ENCODE measurements around the gene UTY. TPM values are rescaled to one million over a fixed set of nuclear protein-coding genes. Genes with fewer than 3 reads are reported as not detected.
"Not testable (repeated sequence)": the region's sequence is repeated elsewhere in the genome, so short reads cannot be mapped to it uniquely, and the experiment has no call there.

UTY gene
- total RNA-seq, 1 experiment from 2014 or later = 5.9 TPM

DNA sequence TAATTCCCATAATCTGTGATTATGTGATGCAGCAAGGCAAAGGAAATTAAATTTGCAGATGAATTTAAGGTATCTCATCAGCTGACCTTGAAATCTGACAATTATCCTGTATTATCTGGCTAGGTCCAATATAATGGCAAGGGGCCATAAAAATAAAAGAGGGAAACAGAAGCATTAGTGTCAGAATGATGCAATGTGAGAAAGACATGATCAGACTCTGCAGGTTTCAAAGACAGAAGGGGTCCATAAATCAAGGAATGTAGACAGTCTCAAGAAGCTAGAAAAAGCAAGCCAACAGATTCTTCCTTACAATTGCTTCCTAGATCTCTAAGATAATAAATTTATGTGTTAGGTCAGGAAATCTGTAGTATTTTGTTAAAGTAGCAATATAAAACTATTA, 208.1 kb downstream of the UTY start (continued):
- TF ChIP-seq TCF7L2 (IDR thresholded peaks at IDR 0.05; ENCODE audit: borderline replicate concordance, extremely low read depth, insufficient read depth, insufficient read length) (no peak), MAX (IDR thresholded peaks at IDR 0.05) (no peak), SIN3A (IDR thresholded peaks at IDR 0.05; ENCODE audit: low read depth) (no peak), FOSL1 (IDR thresholded peaks at IDR 0.05; ENCODE audit: low read depth) (no peak), EZH2 (IDR thresholded peaks at IDR 0.05) (no peak), JUND (IDR thresholded peaks at IDR 0.05) (no peak), POLR2AphosphoS5 (IDR thresholded peaks at IDR 0.05; ENCODE audit: low read depth, low read length) (no peak)

GRCh38 chrY:13253941-13254440, 225.8 kb downstream of the UTY start:
- H3K4me2 ChIP-seq (ENCODE audit: low read length); H3K36me3 ChIP-seq (ENCODE audit: control insufficient read depth in 1 of 2, insufficient read depth in 2 of 2, low read length in 2 of 2); H3K9me2 ChIP-seq (ENCODE audit: insufficient read depth); H3K9ac ChIP-seq (ENCODE audit: low read length); H3K79me2 ChIP-seq (ENCODE audit: insufficient read depth, low read length); H3K27me3 ChIP-seq (ENCODE audit: insufficient read depth, low read length); H3K9me3 ChIP-seq (ENCODE audit: control insufficient read depth in 1 of 2, insufficient read depth in 1 of 2, low read depth in 1 of 2, low read length in 2 of 2); CTCF ChIA-PET; BruUV-seq (replicated peaks); H3K4me3 ChIP-seq (replicated peaks in 1 of 2; ENCODE audit: low read depth in 1 of 2, low read length in 2 of 2); intact Hi-C loops (cut with micrococcal nuclease); DNase-seq (ENCODE audit: low read depth, low spot score); ATAC-seq; POLR2A ChIA-PET; H2AFZ ChIP-seq (ENCODE audit: low read depth, low read length, poor library complexity, severe bottlenecking); H3K4me1 ChIP-seq (ENCODE audit: control insufficient read depth in 1 of 2, insufficient read depth in 2 of 2, low read length in 2 of 2); H3K27ac ChIP-seq (ENCODE audit: low read depth, low read length); RAD21 ChIA-PET (ENCODE audit: low non-redundant PET in 1 of 2, low total read pairs in 2 of 2, uncharacterized antibody in 2 of 2, unreplicated experiment in 2 of 2); H4K20me1 ChIP-seq (ENCODE audit: insufficient read depth): not testable (repeated sequence)

DNA sequence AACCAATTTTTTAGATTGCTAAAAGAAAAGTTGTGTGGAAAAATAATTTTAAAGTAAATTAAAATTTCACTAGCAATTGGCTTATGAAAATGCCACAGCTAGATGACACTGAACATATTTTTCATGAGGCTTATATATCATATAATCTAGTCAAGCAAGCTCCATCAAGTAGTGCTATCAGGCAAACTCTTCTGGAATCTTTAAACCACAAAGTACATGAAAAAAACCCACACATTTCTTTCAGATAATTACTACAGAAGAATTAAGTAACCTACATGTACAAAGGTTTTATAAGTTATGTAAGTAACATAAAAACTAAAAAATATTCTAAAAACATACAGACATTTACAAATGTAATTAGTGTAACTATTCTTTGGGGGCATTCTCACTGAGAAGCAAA, 229.4 kb downstream of the UTY start:
- no peaks in the 10 kb centered on the region for H3K9me2 ChIP-seq (ENCODE audit: insufficient read depth)
- H4K20me1 ChIP-seq (ENCODE audit: insufficient read depth) = no peaks in the 10 kb centered on the region
- ChIA-PET RAD21 (ENCODE audit: low non-redundant PET in 1 of 2, low total read pairs in 2 of 2, uncharacterized antibody in 2 of 2, unreplicated experiment in 2 of 2) (no interaction called here), CTCF (no interaction called here), POLR2A (no interaction called here)
- H2AFZ ChIP-seq (ENCODE audit: low read depth, low read length, poor library complexity, severe bottlenecking) = no peak overlapping the region
- H3K4me3 ChIP-seq (replicated peaks in 1 of 2; ENCODE audit: low read depth in 1 of 2, low read length in 2 of 2) = no peak overlapping the region
- H3K27ac ChIP-seq (ENCODE audit: low read depth, low read length) = no peak overlapping the region
- H3K27me3 ChIP-seq (ENCODE audit: insufficient read depth, low read length) = no peaks in the 10 kb centered on the region
- intact Hi-C loops (cut with micrococcal nuclease) = no loop called here
- H3K4me1 ChIP-seq (ENCODE audit: control insufficient read depth in 1 of 2, insufficient read depth in 2 of 2, low read length in 2 of 2) = no peaks in the 10 kb centered on the region
- H3K9me3 ChIP-seq (ENCODE audit: control insufficient read depth in 1 of 2, insufficient read depth in 1 of 2, low read depth in 1 of 2, low read length in 2 of 2) = no peaks in the 10 kb centered on the region
- no peaks in the 10 kb centered on the region for H3K79me2 ChIP-seq (ENCODE audit: insufficient read depth, low read length)
- no peak overlapping the region for H3K4me2 ChIP-seq (ENCODE audit: low read length)
- DNase-seq (ENCODE audit: low read depth, low spot score) = no peak
- no TSS peak for BruUV-seq (replicated peaks)
- no peak for ATAC-seq
- no peaks in the 10 kb centered on the region for H3K36me3 ChIP-seq (ENCODE audit: control insufficient read depth in 1 of 2, insufficient read depth in 2 of 2, low read length in 2 of 2)
- no peak overlapping the region for H3K9ac ChIP-seq (ENCODE audit: low read length)
- TF ChIP-seq, protein P1, sequence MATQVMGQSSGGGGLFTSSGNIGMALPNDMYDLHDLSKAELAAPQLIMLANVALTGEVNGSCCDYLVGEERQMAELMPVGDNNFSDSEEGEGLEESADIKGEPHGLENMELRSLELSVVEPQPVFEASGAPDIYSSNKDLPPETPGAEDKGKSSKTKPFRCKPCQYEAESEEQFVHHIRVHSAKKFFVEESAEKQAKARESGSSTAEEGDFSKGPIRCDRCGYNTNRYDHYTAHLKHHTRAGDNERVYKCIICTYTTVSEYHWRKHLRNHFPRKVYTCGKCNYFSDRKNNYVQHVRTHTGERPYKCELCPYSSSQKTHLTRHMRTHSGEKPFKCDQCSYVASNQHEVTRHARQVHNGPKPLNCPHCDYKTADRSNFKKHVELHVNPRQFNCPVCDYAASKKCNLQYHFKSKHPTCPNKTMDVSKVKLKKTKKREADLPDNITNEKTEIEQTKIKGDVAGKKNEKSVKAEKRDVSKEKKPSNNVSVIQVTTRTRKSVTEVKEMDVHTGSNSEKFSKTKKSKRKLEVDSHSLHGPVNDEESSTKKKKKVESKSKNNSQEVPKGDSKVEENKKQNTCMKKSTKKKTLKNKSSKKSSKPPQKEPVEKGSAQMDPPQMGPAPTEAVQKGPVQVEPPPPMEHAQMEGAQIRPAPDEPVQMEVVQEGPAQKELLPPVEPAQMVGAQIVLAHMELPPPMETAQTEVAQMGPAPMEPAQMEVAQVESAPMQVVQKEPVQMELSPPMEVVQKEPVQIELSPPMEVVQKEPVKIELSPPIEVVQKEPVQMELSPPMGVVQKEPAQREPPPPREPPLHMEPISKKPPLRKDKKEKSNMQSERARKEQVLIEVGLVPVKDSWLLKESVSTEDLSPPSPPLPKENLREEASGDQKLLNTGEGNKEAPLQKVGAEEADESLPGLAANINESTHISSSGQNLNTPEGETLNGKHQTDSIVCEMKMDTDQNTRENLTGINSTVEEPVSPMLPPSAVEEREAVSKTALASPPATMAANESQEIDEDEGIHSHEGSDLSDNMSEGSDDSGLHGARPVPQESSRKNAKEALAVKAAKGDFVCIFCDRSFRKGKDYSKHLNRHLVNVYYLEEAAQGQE (IDR thresholded peaks at IDR 0.05; ENCODE audit: low read depth) = no peak
- no peak for TF ChIP-seq CBX3 (IDR thresholded peaks at IDR 0.05; ENCODE audit: low read depth)
- no peak for TF ChIP-seq SRF (IDR thresholded peaks at IDR 0.05; ENCODE audit: low read depth)
- no peak for TF ChIP-seq ELF1 (IDR thresholded peaks at IDR 0.05; ENCODE audit: borderline replicate concordance, low read depth)
- no peak for TF ChIP-seq POLR2AphosphoS5 (IDR thresholded peaks at IDR 0.05; ENCODE audit: low read depth, low read length)
- no peak for TF ChIP-seq SP1 (IDR thresholded peaks at IDR 0.05; ENCODE audit: low read depth)
- no peak for TF ChIP-seq CEBPB (IDR thresholded peaks at IDR 0.05; ENCODE audit: low read depth)
- TF ChIP-seq EZH2 (IDR thresholded peaks at IDR 0.05) = no peak
- no peak for TF ChIP-seq FOSL1 (IDR thresholded peaks at IDR 0.05; ENCODE audit: low read depth)
- TF ChIP-seq EZH2phosphoT487 (IDR thresholded peaks at IDR 0.05; ENCODE audit: borderline replicate concordance) = no peak
- no peak for TF ChIP-seq EGR1 (IDR thresholded peaks at IDR 0.05; ENCODE audit: low read depth)
- TF ChIP-seq RAD21 (IDR thresholded peaks at IDR 0.05; ENCODE audit: low read depth) = no peak
- TF ChIP-seq JUND (IDR thresholded peaks at IDR 0.05) = no peak
- no peak for TF ChIP-seq MAX (IDR thresholded peaks at IDR 0.05)
- no peak for TF ChIP-seq TCF7L2 (IDR thresholded peaks at IDR 0.05; ENCODE audit: borderline replicate concordance, extremely low read depth, insufficient read depth, insufficient read length)
- TF ChIP-seq POLR2A (IDR thresholded peaks at IDR 0.05; ENCODE audit: borderline replicate concordance, extremely low read depth, insufficient read depth, insufficient read length) = no peak
- no peak for TF ChIP-seq ZNF274 (IDR thresholded peaks at IDR 0.05; ENCODE audit: low read depth, low read length)
